ENCODE data around the gene MC2R. TPM values are rescaled to one million over a fixed set of nuclear protein-coding genes. Genes with fewer than 3 reads are reported as not detected.

MC2R gene
- total RNA-seq, 1 experiment from 2014 or later: 0.05 TPM

GRCh38 chr18:13894531-13894930 is 20.8 kb downstream of the MC2R start:
- Histone ChIP-seq H3K27me3 (ENCODE audit: control insufficient read depth, insufficient read depth, low read length) (no peaks in the 10 kb centered on the region), H3K36me3 (ENCODE audit: control insufficient read depth, insufficient read depth, low read length) (no peaks in the 10 kb centered on the region), H3K27ac (ENCODE audit: low read length) (no peak overlapping the region), H3K4me1 (ENCODE audit: control insufficient read depth, insufficient read depth, low read length) (no peaks in the 10 kb centered on the region), H3K4me3 (ENCODE audit: low read depth in 2 of 2, low read length in 2 of 2) (no peak overlapping the region), H3K9me3 (ENCODE audit: control insufficient read depth, insufficient read depth, low read depth, low read length) (no peaks in the 10 kb centered on the region)
- no TSS peak for BruUV-seq (replicated peaks)
- in situ Hi-C loops (cut with HindIII; ENCODE audit: low pct_unique_long_range_greater_than_20kb, low sequenced_read_pairs) (no loop called here), intact Hi-C loops (cut with micrococcal nuclease; ENCODE audit: unreplicated experiment) (no loop called here)
- ChIA-PET CTCF (interaction anchor here (0.6 kb wide), 1 partner anchor 21 kb away, joined by 3 read pairs; the partner anchor contains the start of gene MC2R), POLR2A (interaction anchor here (0.6 kb wide), 1 partner anchor 27 kb away, joined by 16 read pairs; no protein-coding TSS in a partner anchor)
- no peak for DNase-seq (ENCODE audit: low read depth, low spot score)
- TF ChIP-seq, protein P1, sequence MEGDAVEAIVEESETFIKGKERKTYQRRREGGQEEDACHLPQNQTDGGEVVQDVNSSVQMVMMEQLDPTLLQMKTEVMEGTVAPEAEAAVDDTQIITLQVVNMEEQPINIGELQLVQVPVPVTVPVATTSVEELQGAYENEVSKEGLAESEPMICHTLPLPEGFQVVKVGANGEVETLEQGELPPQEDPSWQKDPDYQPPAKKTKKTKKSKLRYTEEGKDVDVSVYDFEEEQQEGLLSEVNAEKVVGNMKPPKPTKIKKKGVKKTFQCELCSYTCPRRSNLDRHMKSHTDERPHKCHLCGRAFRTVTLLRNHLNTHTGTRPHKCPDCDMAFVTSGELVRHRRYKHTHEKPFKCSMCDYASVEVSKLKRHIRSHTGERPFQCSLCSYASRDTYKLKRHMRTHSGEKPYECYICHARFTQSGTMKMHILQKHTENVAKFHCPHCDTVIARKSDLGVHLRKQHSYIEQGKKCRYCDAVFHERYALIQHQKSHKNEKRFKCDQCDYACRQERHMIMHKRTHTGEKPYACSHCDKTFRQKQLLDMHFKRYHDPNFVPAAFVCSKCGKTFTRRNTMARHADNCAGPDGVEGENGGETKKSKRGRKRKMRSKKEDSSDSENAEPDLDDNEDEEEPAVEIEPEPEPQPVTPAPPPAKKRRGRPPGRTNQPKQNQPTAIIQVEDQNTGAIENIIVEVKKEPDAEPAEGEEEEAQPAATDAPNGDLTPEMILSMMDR (IDR thresholded peaks at IDR 0.05): no peak
- TF ChIP-seq SIN3A (IDR thresholded peaks at IDR 0.05; ENCODE audit: borderline replicate concordance, insufficient read depth, low read depth, low read length): no peak
- no peak for TF ChIP-seq TCF7L2 (IDR thresholded peaks at IDR 0.05; ENCODE audit: low read depth, low read length)
- no peak for TF ChIP-seq POLR2AphosphoS5 (IDR thresholded peaks at IDR 0.05; ENCODE audit: low read depth, low read length)
- TF ChIP-seq, protein P2, sequence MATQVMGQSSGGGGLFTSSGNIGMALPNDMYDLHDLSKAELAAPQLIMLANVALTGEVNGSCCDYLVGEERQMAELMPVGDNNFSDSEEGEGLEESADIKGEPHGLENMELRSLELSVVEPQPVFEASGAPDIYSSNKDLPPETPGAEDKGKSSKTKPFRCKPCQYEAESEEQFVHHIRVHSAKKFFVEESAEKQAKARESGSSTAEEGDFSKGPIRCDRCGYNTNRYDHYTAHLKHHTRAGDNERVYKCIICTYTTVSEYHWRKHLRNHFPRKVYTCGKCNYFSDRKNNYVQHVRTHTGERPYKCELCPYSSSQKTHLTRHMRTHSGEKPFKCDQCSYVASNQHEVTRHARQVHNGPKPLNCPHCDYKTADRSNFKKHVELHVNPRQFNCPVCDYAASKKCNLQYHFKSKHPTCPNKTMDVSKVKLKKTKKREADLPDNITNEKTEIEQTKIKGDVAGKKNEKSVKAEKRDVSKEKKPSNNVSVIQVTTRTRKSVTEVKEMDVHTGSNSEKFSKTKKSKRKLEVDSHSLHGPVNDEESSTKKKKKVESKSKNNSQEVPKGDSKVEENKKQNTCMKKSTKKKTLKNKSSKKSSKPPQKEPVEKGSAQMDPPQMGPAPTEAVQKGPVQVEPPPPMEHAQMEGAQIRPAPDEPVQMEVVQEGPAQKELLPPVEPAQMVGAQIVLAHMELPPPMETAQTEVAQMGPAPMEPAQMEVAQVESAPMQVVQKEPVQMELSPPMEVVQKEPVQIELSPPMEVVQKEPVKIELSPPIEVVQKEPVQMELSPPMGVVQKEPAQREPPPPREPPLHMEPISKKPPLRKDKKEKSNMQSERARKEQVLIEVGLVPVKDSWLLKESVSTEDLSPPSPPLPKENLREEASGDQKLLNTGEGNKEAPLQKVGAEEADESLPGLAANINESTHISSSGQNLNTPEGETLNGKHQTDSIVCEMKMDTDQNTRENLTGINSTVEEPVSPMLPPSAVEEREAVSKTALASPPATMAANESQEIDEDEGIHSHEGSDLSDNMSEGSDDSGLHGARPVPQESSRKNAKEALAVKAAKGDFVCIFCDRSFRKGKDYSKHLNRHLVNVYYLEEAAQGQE (IDR thresholded peaks at IDR 0.05; ENCODE audit: insufficient read depth in 1 of 2, low read depth in 2 of 2, low read length in 1 of 2): no peak
- no peak for ATAC-seq

DNA sequence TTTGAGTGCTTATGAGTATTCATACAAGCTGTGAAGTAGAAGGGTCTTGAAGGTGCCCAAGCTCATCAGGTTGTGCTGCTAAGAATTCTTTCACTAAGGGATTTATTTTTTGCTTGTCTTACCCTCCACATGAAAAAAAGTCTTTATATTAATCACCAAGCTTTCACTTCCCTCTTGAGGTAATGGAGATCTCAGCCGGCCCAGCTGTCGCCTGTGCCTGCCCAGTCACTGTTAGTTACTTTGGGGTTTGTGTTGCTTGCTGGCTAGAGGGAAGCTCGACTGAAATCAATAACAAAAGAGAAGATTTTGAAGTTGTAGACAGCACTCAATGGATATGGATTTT is 21.9 kb downstream of the MC2R start:
- DNase-seq (ENCODE audit: low read depth, low spot score) (no peak), ATAC-seq (no peak)
- Histone ChIP-seq H3K36me3 (ENCODE audit: control insufficient read depth, insufficient read depth, low read length) (no peaks in the 10 kb centered on the region), H3K9me3 (ENCODE audit: control insufficient read depth, insufficient read depth, low read depth, low read length) (no peaks in the 10 kb centered on the region), H3K4me3 (ENCODE audit: low read depth in 2 of 2, low read length in 2 of 2) (no peak overlapping the region), H3K4me1 (ENCODE audit: control insufficient read depth, insufficient read depth, low read length) (no peaks in the 10 kb centered on the region), H3K27ac (ENCODE audit: low read length) (no peak overlapping the region), H3K27me3 (ENCODE audit: control insufficient read depth, insufficient read depth, low read length) (no peaks in the 10 kb centered on the region)
- TF ChIP-seq, protein P1 (IDR thresholded peaks at IDR 0.05): no peak
- TF ChIP-seq TCF7L2 (IDR thresholded peaks at IDR 0.05; ENCODE audit: low read depth, low read length) (no peak), SIN3A (IDR thresholded peaks at IDR 0.05; ENCODE audit: borderline replicate concordance, insufficient read depth, low read depth, low read length) (no peak)
- no TSS peak for BruUV-seq (replicated peaks)
- intact Hi-C loops (cut with micrococcal nuclease; ENCODE audit: unreplicated experiment) (no loop called here), in situ Hi-C loops (cut with HindIII; ENCODE audit: low pct_unique_long_range_greater_than_20kb, low sequenced_read_pairs) (no loop called here)
- ChIA-PET POLR2A (no interaction called here), CTCF (no interaction called here)

All from Panc1 (cell line).